DND-41 (cell line): Measurements from ENCODE around the gene SRPRB.

Source experiments
- CTCF ChIP-seq: IDR thresholded peaks from 2 replicates; pipeline ENCODE4 v1.5.1; 2012; ENCODE audit warnings: borderline replicate concordance, low read length, moderate library complexity, mild to moderate bottlenecking; ENCODE audit not compliant: poor library complexity, severe bottlenecking; ENCODE audit errors: extremely low read depth
- EZH2 ChIP-seq: IDR thresholded peaks from 3 replicates; pipeline ENCODE4 v1.6.1; 2012; ENCODE audit warnings: borderline replicate concordance, low read depth, mild to moderate bottlenecking, moderate library complexity, low read length, inconsistent platforms; ENCODE audit not compliant: severe bottlenecking

- TF ChIP-seq CTCF: no peak
- no peak for TF ChIP-seq EZH2
Observed at GRCh38 chr3:133782454-133782853, 23.2 kb upstream of the SRPRB start.
